Endodermal cell (in vitro differentiated cells): ENCODE measurements around the gene PLA2G15. TPM values are rescaled to one million over a fixed set of nuclear protein-coding genes. Genes with fewer than 3 reads are reported as not detected.

ENCODE experiments used
- DNase-seq: peaks from one replicate; pipeline ENCODE4 v3.0.0-alpha.2; 2017
- H3K27ac ChIP-seq: 2 replicates; pipeline ENCODE4 v1.5.1; 2013; ENCODE audit warnings: mild to moderate bottlenecking, low read depth, low read length, moderate library complexity
- H3K27me3 ChIP-seq: 2 replicates; pipeline ENCODE4 v1.6.1; 2013; ENCODE audit warnings: mild to moderate bottlenecking, low read length, moderate library complexity; ENCODE audit not compliant: insufficient read depth, control insufficient read depth, poor library complexity, severe bottlenecking
- H3K36me3 ChIP-seq: 2 replicates; pipeline ENCODE4 v1.7.0; 2013; ENCODE audit warnings: mild to moderate bottlenecking, low read length, moderate library complexity; ENCODE audit not compliant: control insufficient read depth, insufficient read depth
- H3K4me1 ChIP-seq: one replicate; pipeline ENCODE4 v1.7.0; 2013; ENCODE audit warnings: low read length; ENCODE audit not compliant: control insufficient read depth, insufficient read depth
- H3K4me3 ChIP-seq: 2 replicates; pipeline ENCODE4 v1.5.1; 2013; ENCODE audit warnings: mild to moderate bottlenecking, low read length, moderate library complexity
- H3K9ac ChIP-seq: 2 replicates; pipeline ENCODE4 v1.6.1; 2013; ENCODE audit warnings: mild to moderate bottlenecking, low read length, moderate library complexity; ENCODE audit not compliant: poor library complexity, severe bottlenecking; ENCODE audit errors: extremely low read depth
- H3K9me3 ChIP-seq: 2 replicates; pipeline ENCODE4 v1.6.1; 2013; ENCODE audit warnings: mild to moderate bottlenecking, low read length, moderate library complexity; ENCODE audit not compliant: control insufficient read depth
- H3K27ac Mint-ChIP-seq: 2 replicates; pipeline ENCODE4 v1.8.0; 2020; ENCODE audit warnings: mixed read lengths
- H3K27me3 Mint-ChIP-seq: 2 replicates; pipeline ENCODE4 v1.8.0; 2021; ENCODE audit warnings: mild to moderate bottlenecking, mixed read lengths; ENCODE audit not compliant: insufficient read depth
- H3K36me3 Mint-ChIP-seq: 2 replicates; pipeline ENCODE4 v1.8.0; 2020; ENCODE audit warnings: low read depth, mixed read lengths
- H3K4me1 Mint-ChIP-seq: 2 replicates; pipeline ENCODE4 v1.8.0; 2020; ENCODE audit warnings: mixed read lengths
- H3K4me3 Mint-ChIP-seq: 2 replicates; pipeline ENCODE4 v1.8.0; 2020; ENCODE audit warnings: mild to moderate bottlenecking, moderate library complexity, mixed read lengths
- H3K9me3 Mint-ChIP-seq: 2 replicates; pipeline ENCODE4 v1.8.0; 2020; ENCODE audit warnings: mild to moderate bottlenecking, mixed read lengths
- WGBS, 2 experiments: methylation state at CpG; one replicate each; pipeline versions ENCODE4 v1.1.5 to v1.1.7; 2013; ENCODE audit warnings: missing lambda C conversion rate in 2 of 2, mixed read lengths in 1 of 2; ENCODE audit not compliant: insufficient coverage in 1 of 2, insufficient read length in 1 of 2; 5-methylcytosine and 5-hydroxymethylcytosine counted together
- total RNA-seq, 2 donors: library from RNA; stranded (reverse); fragmentation: NEBNext Ultra II Directional in 1 of 2; extraction: Animal tissue kit (Norgen Biotek cat#: 25700) in 1 of 2; gene quantifications; 2 replicates in 1 of 2; 3 replicates in 1 of 2; pipeline ENCODE4 v1.2.1, GENCODE V29; 2021
- TF ChIP-seq, protein P1 (sequence below): fragments of 200-600 bp; sonication (generic); conservative IDR thresholded peaks from 2 replicates; pipeline ENCODE4 v1.5.0; 2021; ENCODE audit warnings: antibody characterized with exemption, mild to moderate bottlenecking

The PLA2G15 gene
- total RNA-seq, 2 donors from 2014 or later: 8.7 to 10.0 TPM

DNA sequence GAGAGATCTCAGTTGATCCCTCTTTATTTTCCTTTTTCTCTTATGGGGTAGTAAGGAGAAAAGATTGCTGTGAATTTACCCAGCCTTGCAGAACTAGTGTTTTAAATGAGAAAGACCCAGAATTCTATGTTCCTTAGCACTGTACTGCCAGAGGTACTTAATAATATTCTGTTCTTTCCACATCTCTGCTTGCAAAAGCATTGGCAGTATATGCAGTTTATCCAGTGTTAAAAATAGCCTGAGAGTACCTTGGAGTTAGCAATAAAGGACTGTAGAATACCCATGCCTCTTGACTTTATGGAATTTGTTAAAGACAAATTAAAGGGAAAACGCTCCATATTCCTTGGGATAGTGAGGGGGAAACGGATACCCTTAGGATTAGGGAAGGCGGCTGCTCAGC is 31.1 kb downstream of the PLA2G15 start:
- Mint-ChIP-seq H3K36me3 (peaks cover 40% of the 10 kb centered on the region), H3K9me3 (peaks cover 1% of the 10 kb centered on the region), H3K27me3 (no peaks in the 10 kb centered on the region), H3K4me1 (peaks cover 23% of the 10 kb centered on the region), H3K27ac (peak overlapping the region; percentile 14), H3K4me3 (no peak overlapping the region)
- Histone ChIP-seq H3K9me3 (no peaks in the 10 kb centered on the region), H3K4me3 (no peak overlapping the region), H3K9ac (no peak overlapping the region), H3K27ac (peak overlapping the region; percentile 38), H3K4me1 (peaks cover 12% of the 10 kb centered on the region), H3K36me3 (peaks cover 56% of the 10 kb centered on the region), H3K27me3 (no peaks in the 10 kb centered on the region)
- whole genome bisulfite sequencing, 2 experiments: 87 to 100% methylated on average over 2 to 3 of the region's 3 CpGs
- TF ChIP-seq, protein P1, sequence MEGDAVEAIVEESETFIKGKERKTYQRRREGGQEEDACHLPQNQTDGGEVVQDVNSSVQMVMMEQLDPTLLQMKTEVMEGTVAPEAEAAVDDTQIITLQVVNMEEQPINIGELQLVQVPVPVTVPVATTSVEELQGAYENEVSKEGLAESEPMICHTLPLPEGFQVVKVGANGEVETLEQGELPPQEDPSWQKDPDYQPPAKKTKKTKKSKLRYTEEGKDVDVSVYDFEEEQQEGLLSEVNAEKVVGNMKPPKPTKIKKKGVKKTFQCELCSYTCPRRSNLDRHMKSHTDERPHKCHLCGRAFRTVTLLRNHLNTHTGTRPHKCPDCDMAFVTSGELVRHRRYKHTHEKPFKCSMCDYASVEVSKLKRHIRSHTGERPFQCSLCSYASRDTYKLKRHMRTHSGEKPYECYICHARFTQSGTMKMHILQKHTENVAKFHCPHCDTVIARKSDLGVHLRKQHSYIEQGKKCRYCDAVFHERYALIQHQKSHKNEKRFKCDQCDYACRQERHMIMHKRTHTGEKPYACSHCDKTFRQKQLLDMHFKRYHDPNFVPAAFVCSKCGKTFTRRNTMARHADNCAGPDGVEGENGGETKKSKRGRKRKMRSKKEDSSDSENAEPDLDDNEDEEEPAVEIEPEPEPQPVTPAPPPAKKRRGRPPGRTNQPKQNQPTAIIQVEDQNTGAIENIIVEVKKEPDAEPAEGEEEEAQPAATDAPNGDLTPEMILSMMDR: no peak
- no peak for DNase-seq

DNA sequence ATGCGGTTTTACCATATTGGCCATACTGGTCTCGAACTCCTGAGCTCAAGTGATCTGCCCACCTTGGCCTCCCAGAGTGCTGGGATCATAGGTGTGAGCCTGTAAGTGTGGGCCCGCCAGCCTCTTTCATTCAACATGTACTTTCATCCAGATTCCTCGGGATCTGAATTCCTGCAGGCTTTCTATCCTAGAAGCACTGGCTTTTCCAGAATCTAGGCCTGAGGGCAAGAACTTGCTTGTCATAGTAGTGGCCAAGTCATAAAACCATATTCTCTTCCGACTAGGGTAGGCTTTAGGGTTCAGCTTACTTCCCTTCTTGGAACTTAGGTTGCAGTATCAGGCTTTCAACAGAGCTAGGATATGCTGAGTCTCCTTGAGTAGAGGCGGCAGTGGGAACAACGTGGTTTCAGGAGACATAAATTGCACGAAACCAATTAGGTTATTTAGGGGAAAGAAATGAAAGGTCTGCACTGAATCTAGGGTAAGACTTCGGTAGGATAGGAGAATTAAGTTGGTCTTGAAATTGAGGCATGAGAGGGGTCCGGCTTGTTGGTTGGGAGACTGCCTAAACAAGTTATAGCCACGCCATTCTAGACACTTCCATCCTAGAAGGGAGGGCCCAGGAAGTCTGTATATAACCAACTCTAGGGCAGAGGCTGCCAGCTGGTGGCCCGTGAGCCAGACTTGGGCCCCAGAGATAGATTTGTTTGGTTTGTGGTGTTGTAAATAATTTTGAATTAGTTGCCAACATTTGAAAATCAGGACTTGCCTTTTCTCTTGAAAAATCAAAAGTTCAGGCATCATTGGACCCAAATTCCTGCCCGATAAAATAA is 34.8 kb downstream of the PLA2G15 start:
- peaks cover 25% of the 10 kb centered on the region for H3K4me1 Mint-ChIP-seq

DNA sequence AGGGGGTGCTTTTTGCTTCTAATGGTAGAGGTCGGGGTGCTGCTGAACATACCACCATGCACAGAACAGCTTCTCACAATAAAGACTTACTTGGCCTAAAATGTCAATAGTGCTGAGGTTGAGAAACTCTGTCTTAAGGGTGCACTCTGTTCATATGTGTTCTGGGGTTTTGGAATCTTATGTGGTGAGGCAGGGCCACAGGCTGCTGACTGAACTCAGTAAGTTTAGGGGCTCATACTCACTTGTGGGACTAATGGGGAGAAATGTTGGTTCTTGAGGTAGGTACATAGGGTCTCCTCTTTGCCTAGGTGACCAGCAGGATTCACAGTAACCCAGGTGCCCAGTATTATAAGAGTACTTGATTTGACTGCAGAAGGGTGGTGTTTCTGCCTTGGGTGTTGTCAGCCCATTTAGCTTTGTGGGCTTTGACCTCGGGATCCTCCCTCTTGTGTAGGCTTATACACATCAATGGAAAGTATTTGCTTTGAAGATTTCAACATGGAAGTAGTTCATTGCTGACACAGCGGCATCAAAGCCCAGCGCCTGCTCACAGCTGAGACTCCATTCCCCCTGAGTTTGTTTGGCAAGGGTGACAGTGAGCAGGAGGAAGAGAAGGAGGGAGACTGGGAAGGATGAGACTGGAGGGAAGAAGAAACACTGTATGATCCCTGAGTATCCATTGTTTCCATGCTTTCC is 36.3 kb downstream of the PLA2G15 start:
- H3K4me3 Mint-ChIP-seq: no peak overlapping the region
- peaks cover 70% of the 10 kb centered on the region for H3K36me3 ChIP-seq
- no peak overlapping the region for H3K27ac ChIP-seq
- no peak for DNase-seq
- H3K9ac ChIP-seq: no peak overlapping the region
- WGBS, 2 experiments: 93 to 100% methylated on average over 1 to 4 of the region's 4 CpGs
- TF ChIP-seq, protein P1: no peak
- H3K4me3 ChIP-seq: no peak overlapping the region
- H3K36me3 Mint-ChIP-seq: peaks cover 35% of the 10 kb centered on the region
- peaks cover 1% of the 10 kb centered on the region for H3K9me3 Mint-ChIP-seq
- H3K27me3 Mint-ChIP-seq: no peaks in the 10 kb centered on the region
- peaks cover 18% of the 10 kb centered on the region for H3K4me1 Mint-ChIP-seq
- H3K4me1 ChIP-seq: no peaks in the 10 kb centered on the region
- no peaks in the 10 kb centered on the region for H3K27me3 ChIP-seq
- H3K27ac Mint-ChIP-seq: no peak overlapping the region
- H3K9me3 ChIP-seq: no peaks in the 10 kb centered on the region

More for the DNA sequence above, 34.8 kb downstream of the PLA2G15 start:
- no peak overlapping the region for H3K9ac ChIP-seq
- TF ChIP-seq, protein P1: no peak
- Mint-ChIP-seq H3K4me3 (no peak overlapping the region), H3K9me3 (peaks cover 1% of the 10 kb centered on the region), H3K27ac (no peak overlapping the region), H3K36me3 (peaks cover 34% of the 10 kb centered on the region), H3K27me3 (no peaks in the 10 kb centered on the region)
- H3K4me3 ChIP-seq: no peak overlapping the region
- 91 to 97% methylated on average over 11 to 13 of the region's 13 CpGs for WGBS, 2 experiments
- H3K36me3 ChIP-seq: peaks cover 66% of the 10 kb centered on the region
- DNase-seq: no peak
- H3K4me1 ChIP-seq: peaks cover 3% of the 10 kb centered on the region
- H3K27me3 ChIP-seq: no peaks in the 10 kb centered on the region
- no peaks in the 10 kb centered on the region for H3K9me3 ChIP-seq
- no peak overlapping the region for H3K27ac ChIP-seq
